HT-29 (cell line): Measurements from ENCODE around the gene OSBPL10. TPM values are rescaled to one million over a fixed set of nuclear protein-coding genes. Genes with fewer than 3 reads are reported as not detected.
A peak's percentile ranks its signal among the peaks of the same experiment; 100 is the strongest.
"Not testable (repeated sequence)": the region's sequence is repeated elsewhere in the genome, so short reads cannot be mapped to it uniquely, and the experiment has no call there.

Experiments
- DNase-seq: peaks from one replicate; pipeline ENCODE4 v3.0.0-alpha.2; 2015; ENCODE audit warnings: low spot score
- total RNA-seq: library from RNA; depleted of rRNA; stranded (reverse); fragments of >200 nt; shearing (Covaris generic); gene quantifications from 2 replicates; pipeline ENCODE4 v1.2.3, GENCODE V29; 2014; rRNA removed

OSBPL10 gene, protein sequence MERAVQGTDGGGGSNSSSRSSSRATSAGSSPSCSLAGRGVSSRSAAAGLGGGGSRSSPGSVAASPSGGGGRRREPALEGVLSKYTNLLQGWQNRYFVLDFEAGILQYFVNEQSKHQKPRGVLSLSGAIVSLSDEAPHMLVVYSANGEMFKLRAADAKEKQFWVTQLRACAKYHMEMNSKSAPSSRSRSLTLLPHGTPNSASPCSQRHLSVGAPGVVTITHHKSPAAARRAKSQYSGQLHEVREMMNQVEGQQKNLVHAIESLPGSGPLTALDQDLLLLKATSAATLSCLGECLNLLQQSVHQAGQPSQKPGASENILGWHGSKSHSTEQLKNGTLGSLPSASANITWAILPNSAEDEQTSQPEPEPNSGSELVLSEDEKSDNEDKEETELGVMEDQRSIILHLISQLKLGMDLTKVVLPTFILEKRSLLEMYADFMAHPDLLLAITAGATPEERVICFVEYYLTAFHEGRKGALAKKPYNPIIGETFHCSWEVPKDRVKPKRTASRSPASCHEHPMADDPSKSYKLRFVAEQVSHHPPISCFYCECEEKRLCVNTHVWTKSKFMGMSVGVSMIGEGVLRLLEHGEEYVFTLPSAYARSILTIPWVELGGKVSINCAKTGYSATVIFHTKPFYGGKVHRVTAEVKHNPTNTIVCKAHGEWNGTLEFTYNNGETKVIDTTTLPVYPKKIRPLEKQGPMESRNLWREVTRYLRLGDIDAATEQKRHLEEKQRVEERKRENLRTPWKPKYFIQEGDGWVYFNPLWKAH
- total RNA-seq, result 38.2 and 65.1 TPM in 2 replicates

- DNase-seq, result peak; percentile 81
These were observed at the start of gene OSBPL10, which contains the start of gene ZNF860 for GRCh38 chr3:31981206-31982181. Gene OSBPL10 (minus strand): TSS chr3:31981262. CDS start chr3:31981179, 83 bp downstream. Gene ZNF860 (plus strand): TSS chr3:31981750. CDS start chr3:31989080, 7,330 bp downstream.

DNA sequence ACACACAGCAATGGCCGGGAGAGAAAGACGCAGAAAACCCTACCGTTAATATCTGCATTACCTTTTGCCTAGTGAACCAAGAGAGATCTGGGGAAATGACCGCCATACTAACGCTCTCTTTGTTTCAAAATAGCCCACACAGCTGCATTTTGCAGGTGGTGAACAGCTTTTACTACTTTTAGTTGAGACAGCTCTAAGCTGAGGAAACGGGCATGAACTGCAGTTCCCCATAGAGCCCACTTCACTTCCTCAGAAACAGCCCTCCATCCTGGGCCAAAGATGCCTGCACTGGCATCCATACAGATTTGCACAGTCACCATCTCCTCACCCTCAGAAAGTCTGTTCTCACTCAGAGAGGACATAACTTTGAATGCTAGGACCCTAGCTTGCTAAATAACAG lies 45.5 kb upstream of the OSBPL10 start:
- DNase-seq, result no peak

DNA sequence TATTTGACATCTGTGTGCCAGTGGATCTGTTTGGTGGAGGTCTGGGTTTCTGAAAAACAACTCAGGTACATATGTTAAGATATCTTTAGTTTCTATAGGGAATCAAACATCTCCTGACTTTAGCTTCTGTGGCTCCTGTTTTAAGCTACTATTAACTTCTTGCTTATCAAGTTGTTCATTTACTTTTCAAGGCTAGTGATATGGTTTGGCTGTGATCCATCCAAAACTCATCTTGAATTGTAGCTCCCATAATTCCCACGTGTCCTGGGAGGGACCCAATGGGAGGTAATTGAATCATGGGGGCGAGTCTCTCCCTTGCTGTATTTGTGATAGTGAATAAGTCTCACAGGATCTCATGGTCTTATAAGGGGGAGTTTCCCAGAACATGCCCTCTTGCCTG lies 41.9 kb upstream of the OSBPL10 start:
- DNase-seq, result no peak

DNA sequence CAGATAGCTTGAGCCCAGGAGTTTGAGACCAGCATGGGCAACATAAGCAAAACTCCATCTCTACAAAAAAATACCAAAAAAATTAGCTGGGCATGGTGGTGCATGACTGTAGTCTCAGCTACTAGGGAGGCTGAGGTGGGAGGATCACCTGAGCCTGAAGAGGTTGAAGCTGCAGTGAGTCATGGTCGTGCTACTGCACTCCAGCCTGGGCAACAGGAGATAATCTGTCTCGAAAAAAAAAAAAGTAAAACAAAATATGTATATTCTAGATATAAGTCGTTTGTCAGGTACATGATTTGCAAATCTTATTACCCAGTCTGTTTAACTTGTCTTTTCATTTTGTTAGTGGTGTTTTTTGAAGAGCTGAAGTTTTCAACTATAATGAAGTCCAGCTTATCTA lies 40.7 kb upstream of the OSBPL10 start:
- DNase-seq, result no peak

DNA sequence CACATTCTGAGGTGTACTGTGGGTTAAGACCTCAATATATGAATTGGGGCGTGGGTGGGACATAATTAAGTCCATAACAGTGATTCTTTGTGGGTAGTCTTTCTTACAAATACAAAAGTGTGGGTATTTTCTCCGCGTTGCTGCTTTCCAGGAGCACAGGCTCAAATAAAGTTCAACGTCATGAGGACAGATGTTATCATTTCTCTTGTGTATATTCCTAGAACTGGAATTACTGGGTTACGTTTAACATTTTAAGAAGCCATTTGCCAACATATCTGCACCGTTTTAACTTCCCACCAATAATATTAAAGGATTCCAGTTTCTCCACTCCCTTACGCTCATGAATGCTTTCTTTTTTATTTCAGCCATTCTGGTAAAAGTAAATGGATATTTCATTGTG lies 40.1 kb upstream of the OSBPL10 start:
- DNase-seq, result no peak

DNA sequence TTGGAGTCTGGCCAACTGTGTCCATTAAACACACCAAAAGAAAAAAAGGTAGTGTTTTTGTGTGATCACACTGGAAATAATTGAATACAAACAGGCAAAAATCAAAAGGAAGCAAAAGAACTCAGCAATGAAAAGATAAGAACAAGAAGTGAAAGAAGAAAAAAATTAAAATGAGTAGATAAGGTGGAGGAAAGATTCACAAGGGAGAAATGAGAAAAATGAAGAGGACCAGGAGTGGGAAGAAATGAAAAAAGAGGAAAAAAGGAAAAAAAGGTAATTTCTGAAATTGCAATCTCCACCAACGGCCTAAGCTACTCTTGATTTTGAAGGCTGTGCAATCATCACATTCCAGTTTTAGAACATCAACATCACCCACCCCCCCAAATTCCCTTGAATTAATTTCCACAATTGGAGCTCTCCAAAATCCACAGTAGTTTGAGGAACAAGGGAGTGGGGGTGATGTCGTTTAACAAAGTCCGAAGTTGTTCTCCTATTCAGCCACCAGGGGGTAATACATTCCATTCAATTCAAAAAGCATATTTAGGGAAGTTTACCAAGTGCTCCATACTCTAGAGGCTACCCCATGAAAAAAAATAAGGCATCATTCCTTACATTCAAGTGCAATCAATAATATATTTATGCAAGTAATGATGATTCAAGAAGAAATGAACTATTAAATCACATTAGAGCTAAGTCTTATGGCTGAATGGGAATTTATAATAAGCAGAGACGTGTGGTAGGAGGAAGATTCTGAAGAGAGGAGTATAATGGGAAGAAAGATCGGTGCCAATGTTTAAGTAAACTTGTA lies 37.9 kb upstream of the OSBPL10 start:
- DNase-seq, result peak; percentile 54

DNA sequence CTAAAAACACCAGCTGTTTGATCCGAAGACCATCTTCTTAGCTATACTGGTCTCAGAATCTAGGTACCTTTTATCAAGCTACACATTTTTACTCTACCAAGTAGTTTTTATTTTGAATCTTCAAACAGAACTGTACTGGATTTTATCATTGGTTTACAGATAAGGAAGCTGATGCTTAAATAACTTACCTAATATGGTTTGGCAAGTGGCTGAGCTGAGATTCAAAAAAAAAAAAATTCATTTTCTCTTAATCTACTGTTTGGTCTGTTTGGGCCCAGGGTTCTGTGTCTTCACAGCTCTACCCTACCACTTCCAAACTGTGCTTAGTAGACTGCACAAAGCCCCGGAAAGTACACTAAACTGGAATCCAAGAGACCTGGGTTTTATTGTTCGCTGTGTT lies 36.2 kb upstream of the OSBPL10 start:
- DNase-seq, result no peak

DNA sequence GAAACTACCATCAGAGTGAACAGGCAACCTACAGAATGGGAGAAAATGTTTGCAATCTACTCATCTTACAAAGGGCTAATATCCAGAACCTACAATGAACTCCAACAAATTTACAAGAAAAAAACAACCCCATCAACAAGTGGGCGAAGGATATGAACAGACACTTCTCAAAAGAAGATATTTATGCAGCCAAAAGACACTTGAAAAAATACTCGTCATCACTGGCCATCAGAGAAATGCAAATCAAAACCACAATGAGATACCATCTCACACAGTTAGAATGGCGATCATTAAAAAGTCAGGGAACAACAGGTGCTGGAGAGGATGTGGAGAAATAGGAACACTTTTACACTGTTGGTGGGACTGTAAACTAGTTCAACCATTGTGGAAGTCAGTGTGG lies 34.6 kb upstream of the OSBPL10 start:
- DNase-seq, result not testable (repeated sequence)

- DNase-seq, result not testable (repeated sequence)
These were observed 29.6 kb upstream of the OSBPL10 start for GRCh38 chr3:32010699-32011098.

- no peak for DNase-seq
These were observed 28.9 kb upstream of the OSBPL10 start for GRCh38 chr3:32009957-32010356.

GRCh38 chr3:32009101-32009500 lies 28.0 kb upstream of the OSBPL10 start:
- DNase-seq, result no peak

DNA sequence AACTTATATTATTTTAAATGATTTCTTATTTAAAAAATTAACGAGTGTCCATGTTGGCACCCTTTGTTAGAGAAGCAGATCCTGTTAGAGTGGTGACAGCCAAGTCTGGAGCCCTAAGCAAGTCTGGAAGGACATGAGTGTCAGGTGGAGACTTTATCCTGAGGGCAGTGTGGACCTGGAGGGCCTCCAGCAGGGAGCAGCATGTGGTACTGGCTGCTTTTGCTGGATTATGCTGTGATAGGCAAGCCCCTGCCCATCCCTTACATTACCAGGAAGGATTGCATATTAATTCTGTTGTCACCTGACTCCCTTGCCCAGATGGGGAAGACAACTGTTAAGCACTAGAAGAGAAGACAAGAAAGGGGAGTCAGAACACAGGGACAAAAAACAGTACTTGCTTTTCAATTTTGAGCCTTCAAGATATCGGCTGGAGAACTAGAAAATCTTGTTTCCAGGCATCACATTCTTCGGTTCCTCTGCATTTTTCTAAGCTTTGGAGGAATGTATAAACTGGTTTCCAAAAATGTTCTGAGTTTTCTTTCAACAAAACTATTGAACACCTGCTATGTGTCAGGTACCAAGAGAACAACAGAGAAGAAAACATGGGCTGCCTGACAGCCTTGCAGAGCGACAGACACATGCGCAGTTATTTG lies 23.2 kb upstream of the OSBPL10 start:
- DNase-seq, result peak; percentile 20

GRCh38 chr3:32003380-32003779 lies 22.3 kb upstream of the OSBPL10 start:
- DNase-seq, result no peak

DNA sequence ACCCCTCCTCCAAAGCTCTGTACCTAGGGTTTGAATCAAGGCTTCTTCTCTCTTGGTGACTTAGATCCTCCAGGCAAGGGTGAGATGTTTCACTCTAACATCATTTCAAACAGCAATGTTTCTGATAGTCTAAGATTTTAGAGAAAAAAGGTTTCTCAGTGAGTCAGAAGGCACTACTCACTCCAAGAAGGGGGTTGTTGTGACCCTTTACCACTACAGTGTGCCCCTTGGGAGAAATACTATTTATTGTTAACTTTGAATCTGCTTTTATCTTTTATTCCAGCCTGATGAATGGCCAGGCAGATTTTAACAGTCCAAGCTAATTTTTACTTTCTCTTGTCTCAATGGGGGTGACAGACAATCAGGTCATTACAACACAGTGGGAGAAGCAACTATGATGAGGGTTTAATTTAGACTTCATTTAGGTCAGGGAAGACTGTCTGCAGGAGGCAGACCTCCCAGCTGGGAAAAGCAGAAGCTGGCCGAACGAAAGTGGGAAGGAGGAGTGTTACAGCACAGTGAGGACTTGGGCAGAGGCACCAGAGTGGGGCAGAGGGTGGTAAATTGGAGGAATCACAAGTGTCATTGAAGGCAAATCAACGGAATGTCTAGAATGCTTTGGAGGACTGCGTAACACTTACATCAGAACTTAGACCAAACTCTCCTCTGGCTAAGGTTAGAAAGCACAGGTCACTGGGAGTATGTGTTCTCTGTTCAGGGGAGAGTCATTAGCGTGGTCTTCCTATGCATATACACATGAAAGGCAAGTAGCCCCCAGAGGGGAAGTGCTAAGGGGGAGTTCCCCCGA lies 21.7 kb upstream of the OSBPL10 start:
- no peak for DNase-seq

GRCh38 chr3:32000877-32001276 lies 19.8 kb upstream of the OSBPL10 start:
- DNase-seq, result no peak

DNA sequence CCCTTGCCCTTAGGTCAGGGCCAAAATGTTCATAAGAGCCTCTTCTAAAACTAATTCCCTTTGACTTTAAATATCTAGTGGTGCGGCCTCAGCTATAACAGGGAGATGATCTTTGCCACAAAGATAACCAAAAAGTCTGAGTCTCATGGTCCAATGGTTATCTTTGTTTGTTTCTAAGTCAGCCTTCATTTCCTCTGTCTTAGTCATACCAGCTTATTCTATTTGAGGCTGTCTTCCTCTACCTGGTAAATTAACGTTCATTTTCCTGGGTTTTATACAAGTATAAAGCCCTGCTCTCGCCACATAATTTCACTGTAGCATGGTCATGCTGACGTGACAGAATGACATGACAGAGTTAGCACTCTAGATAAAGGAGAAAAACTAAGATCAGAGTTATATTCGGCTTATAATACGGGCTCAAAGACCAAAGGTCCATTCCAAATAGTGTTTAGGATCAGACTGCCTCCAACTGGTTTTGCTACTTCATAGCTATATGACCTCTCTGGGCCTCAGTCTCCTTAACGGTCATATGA lies 18.9 kb upstream of the OSBPL10 start:
- no peak for DNase-seq

GRCh38 chr3:31997500-31997899 lies 16.4 kb upstream of the OSBPL10 start:
- DNase-seq, result no peak

DNA sequence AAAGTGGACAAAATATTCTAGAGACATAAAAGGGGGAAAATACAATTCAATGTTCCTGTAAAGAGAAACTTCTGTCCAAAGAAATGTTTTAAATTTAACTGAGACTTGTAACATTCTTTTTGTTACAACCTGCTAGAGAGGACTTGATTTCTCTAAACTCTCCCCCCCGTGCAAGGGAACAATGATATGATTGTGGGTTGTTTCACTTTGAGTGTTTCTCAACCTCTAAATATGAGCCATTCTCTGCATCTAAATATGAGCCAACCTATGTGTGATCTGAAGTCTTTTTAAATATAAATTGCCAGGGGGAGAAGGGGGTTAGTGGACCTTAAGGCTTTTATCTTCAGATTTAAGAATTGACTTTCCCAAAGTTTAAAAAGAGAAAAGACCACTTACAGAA lies 15.1 kb upstream of the OSBPL10 start:
- DNase-seq, result no peak

GRCh38 chr3:31995026-31995425 lies 14.0 kb upstream of the OSBPL10 start:
- not testable (repeated sequence) for DNase-seq
